ENCODE measurements around the gene HS3ST5.

GRCh38 chr6:114228675-114229074 lies 114.1 kb downstream of the HS3ST5 start:
- no peak for TF ChIP-seq CTCF (IDR thresholded peaks at IDR 0.05)
- TF ChIP-seq POLR2A (IDR thresholded peaks at IDR 0.05), result no peak
